ENCODE measurements around the gene ADCYAP1. TPM values are rescaled to one million over a fixed set of nuclear protein-coding genes. Genes with fewer than 3 reads are reported as not detected.

ADCYAP1 gene
- total RNA-seq, 1 experiment from 2014 or later, result not detected

GRCh38 chr18:950882-951495 lies 46.3 kb downstream of the ADCYAP1 start:
- DNase-seq (ENCODE audit: unreplicated experiment), result peak; percentile 13
- Mint-ChIP-seq H3K9me3 (ENCODE audit: unreplicated experiment) (no peaks in the 10 kb centered on the region), H3K36me3 (ENCODE audit: insufficient read depth, unreplicated experiment) (no peaks in the 10 kb centered on the region), H3K27me3 (ENCODE audit: insufficient read depth, unreplicated experiment) (no peaks in the 10 kb centered on the region), H3K4me3 (ENCODE audit: unreplicated experiment) (no peak overlapping the region), H3K27ac (ENCODE audit: low read depth, unreplicated experiment) (peak overlapping the region; percentile 52), H3K4me1 (ENCODE audit: insufficient read depth, unreplicated experiment) (peaks cover 7% of the 10 kb centered on the region)
- ChIA-PET POLR2A (no interaction called here), CTCF (interaction anchor here (1.0 to 1.5 kb wide), 3 partner anchors 8 to 86 kb away, joined by 4 to 8 read pairs (median 4); no protein-coding TSS in a partner anchor)
- intact Hi-C loops (cut with micrococcal nuclease), result no loop called here
- TF ChIP-seq CTCF (IDR thresholded peaks at IDR 0.05; ENCODE audit: unreplicated experiment), result no peak
- TSS peak; percentile 56 for BruUV-seq (replicated peaks)

GRCh38 chr18:955384-956066 lies 50.9 kb downstream of the ADCYAP1 start:
- TF ChIP-seq CTCF (IDR thresholded peaks at IDR 0.05; ENCODE audit: unreplicated experiment), result no peak
- no peaks in the 10 kb centered on the region for H3K9me3 Mint-ChIP-seq (ENCODE audit: unreplicated experiment)
- POLR2A ChIA-PET, result no interaction called here
- CTCF ChIA-PET, result interaction anchor here (0.6 to 2.0 kb wide), 4 partner anchors 91 to 1584 kb away, joined by 4 to 9 read pairs (median 4); no protein-coding TSS in a partner anchor
- no peak overlapping the region for H3K4me3 Mint-ChIP-seq (ENCODE audit: unreplicated experiment)
- no TSS peak for BruUV-seq (replicated peaks)
- H3K36me3 Mint-ChIP-seq (ENCODE audit: insufficient read depth, unreplicated experiment), result no peaks in the 10 kb centered on the region
- no peaks in the 10 kb centered on the region for H3K27me3 Mint-ChIP-seq (ENCODE audit: insufficient read depth, unreplicated experiment)
- no peak overlapping the region for H3K27ac Mint-ChIP-seq (ENCODE audit: low read depth, unreplicated experiment)
- H3K4me1 Mint-ChIP-seq (ENCODE audit: insufficient read depth, unreplicated experiment), result peaks cover 14% of the 10 kb centered on the region
- no peak for DNase-seq (ENCODE audit: unreplicated experiment)
- intact Hi-C loops (cut with micrococcal nuclease), result no loop called here

GRCh38 chr18:957829-958228 lies 53.2 kb downstream of the ADCYAP1 start:
- Mint-ChIP-seq H3K4me3 (ENCODE audit: unreplicated experiment) (no peak overlapping the region), H3K9me3 (ENCODE audit: unreplicated experiment) (no peaks in the 10 kb centered on the region), H3K27ac (ENCODE audit: low read depth, unreplicated experiment) (no peak overlapping the region), H3K4me1 (ENCODE audit: insufficient read depth, unreplicated experiment) (peaks cover 11% of the 10 kb centered on the region), H3K27me3 (ENCODE audit: insufficient read depth, unreplicated experiment) (no peaks in the 10 kb centered on the region), H3K36me3 (ENCODE audit: insufficient read depth, unreplicated experiment) (no peaks in the 10 kb centered on the region)
- no TSS peak for BruUV-seq (replicated peaks)
- ChIA-PET CTCF (interaction anchor here (0.5 to 1.0 kb wide), 4 partner anchors 24 to 1590 kb away, joined by 3 read pairs; no protein-coding TSS in a partner anchor), POLR2A (no interaction called here)
- no peak for DNase-seq (ENCODE audit: unreplicated experiment)
- intact Hi-C loops (cut with micrococcal nuclease), result no loop called here
- TF ChIP-seq CTCF (IDR thresholded peaks at IDR 0.05; ENCODE audit: unreplicated experiment), result no peak

GRCh38 chr18:959854-960253 lies 55.2 kb downstream of the ADCYAP1 start:
- Mint-ChIP-seq H3K36me3 (ENCODE audit: insufficient read depth, unreplicated experiment) (no peaks in the 10 kb centered on the region), H3K9me3 (ENCODE audit: unreplicated experiment) (no peaks in the 10 kb centered on the region), H3K4me1 (ENCODE audit: insufficient read depth, unreplicated experiment) (peaks cover 11% of the 10 kb centered on the region), H3K27me3 (ENCODE audit: insufficient read depth, unreplicated experiment) (peaks cover 10% of the 10 kb centered on the region), H3K4me3 (ENCODE audit: unreplicated experiment) (no peak overlapping the region), H3K27ac (ENCODE audit: low read depth, unreplicated experiment) (no peak overlapping the region)
- no peak for DNase-seq (ENCODE audit: unreplicated experiment)
- intact Hi-C loops (cut with micrococcal nuclease), result loop anchor here (2.0 kb wide), 1 partner anchor 539 kb away; no protein-coding TSS in a partner anchor
- ChIA-PET CTCF (interaction anchor here (1.0 to 1.3 kb wide), 3 partner anchors 82 to 95 kb away, joined by 3 to 7 read pairs (median 3); no protein-coding TSS in a partner anchor), POLR2A (no interaction called here)
- TF ChIP-seq CTCF (IDR thresholded peaks at IDR 0.05; ENCODE audit: unreplicated experiment), result no peak
- no TSS peak for BruUV-seq (replicated peaks)

Other genes with a start within 250 kb of the ADCYAP1 start
- gene TYMS, start 247.2 kb upstream of the ADCYAP1 start, total RNA-seq (2022), result 22.4 and 57.0 TPM in 2 replicates
- gene ENOSF1, start 192.2 kb upstream of the ADCYAP1 start, total RNA-seq (2022), result 106 and 111 TPM in 2 replicates
- 60.4 and 81.7 TPM in 2 replicates for gene YES1, start 92.6 kb upstream of the ADCYAP1 start, total RNA-seq (2022)

All from MCF 10A (cell line).